GM21526 (cell line): ENCODE measurements around the gene AGBL1.

ENCODE experiments used
- ATAC-seq: cut with Tn5 transposase; IDR thresholded peaks from one replicate; pipeline ENCODE4 v1.9.1; 2021; ENCODE audit warnings: moderate library complexity; ENCODE audit not compliant: unreplicated experiment, low FRiP score

The AGBL1 gene

GRCh38 chr15:86663979-86664378, 584.3 kb downstream of the AGBL1 start:
- no peak for ATAC-seq

DNA sequence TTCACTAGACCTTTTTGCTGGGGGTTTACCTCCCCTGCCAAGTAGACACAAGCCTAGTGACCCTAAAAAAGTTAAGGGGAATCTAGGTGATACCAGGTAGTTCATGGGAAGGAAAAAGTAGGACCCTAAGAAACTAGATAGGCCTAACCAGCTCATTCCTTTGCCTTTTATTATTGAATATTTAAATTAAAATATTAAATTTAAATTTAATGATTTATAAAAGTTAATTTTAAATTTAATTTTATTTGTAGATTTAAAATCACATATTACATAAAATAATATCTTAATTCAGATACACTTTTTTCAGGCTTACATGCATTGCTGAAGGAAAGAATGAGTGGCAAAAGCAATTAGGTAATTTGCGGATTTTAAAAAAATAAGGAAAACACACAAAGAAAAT, 584.9 kb downstream of the AGBL1 start:
- ATAC-seq, result no peak

DNA sequence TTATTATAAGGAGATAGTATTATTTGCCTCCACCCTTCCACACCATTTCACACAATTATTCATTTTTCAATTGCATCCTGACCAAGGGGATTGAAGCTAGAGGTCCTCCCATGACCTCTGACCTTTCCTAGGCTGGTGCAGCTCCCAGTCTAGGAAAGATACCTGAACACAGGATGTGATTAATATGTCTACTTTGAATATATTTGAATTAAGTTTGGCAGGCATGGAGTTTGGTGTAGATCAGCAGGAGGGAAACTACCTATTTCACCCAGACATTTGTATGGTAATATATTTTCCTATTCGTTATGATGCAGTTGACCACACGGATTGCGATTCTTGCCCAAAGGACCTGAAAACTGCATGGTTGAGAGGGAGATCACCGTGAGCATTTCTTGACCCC, 596.3 kb downstream of the AGBL1 start:
- ATAC-seq, result no peak

- ATAC-seq, result no peak
Measured at GRCh38 chr15:86677278-86677677, 597.6 kb downstream of the AGBL1 start.

GRCh38 chr15:86685263-86685662, 605.6 kb downstream of the AGBL1 start:
- ATAC-seq, result no peak

GRCh38 chr15:86689006-86689405, 609.3 kb downstream of the AGBL1 start:
- no peak for ATAC-seq

DNA sequence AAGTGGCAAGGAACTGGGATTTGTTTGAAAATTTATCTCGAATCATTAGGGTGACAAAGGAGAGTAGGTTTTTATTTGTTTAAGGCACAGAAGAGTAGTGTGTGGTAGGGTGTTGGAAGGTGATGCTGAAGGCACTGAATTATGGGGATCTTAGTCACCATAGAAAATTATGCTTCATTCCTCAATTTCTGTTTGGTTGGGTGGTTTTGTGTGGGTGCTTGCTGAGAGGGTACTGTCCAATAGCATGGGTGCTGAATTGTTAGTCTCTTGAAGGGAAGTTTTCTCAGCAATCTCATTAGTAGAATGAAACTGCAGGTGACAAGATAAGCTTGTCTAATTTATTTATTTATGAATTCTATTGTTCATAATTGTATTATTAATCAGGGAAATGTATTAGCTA, 610.9 kb downstream of the AGBL1 start:
- ATAC-seq, result no peak

DNA sequence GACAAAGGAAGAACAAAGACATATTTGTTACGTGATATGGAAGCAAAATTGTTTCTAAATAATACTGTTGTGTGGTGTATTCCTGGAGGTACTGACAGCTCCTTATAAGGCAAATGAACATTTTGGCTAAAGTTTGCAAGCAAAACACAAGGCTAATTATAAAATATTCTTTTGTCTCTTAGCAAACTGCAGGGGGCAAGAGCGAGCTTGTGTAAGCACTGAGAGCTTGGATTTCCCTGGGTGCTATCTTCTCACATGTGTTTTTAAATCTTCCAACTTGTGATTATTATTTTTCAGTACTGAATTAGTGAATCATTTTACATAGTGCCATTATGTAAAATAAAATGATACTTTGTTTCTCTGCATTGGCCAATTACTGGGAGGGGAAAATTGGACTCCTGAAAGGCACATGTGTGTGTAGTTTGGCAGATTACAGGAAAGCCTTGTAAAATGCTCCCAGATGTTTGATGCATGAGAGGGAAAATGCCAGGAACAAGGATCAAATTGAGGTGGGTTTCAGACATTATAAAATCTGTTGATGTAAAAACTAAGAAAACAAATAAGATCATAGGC, 611.5 kb downstream of the AGBL1 start:
- ATAC-seq, result no peak

DNA sequence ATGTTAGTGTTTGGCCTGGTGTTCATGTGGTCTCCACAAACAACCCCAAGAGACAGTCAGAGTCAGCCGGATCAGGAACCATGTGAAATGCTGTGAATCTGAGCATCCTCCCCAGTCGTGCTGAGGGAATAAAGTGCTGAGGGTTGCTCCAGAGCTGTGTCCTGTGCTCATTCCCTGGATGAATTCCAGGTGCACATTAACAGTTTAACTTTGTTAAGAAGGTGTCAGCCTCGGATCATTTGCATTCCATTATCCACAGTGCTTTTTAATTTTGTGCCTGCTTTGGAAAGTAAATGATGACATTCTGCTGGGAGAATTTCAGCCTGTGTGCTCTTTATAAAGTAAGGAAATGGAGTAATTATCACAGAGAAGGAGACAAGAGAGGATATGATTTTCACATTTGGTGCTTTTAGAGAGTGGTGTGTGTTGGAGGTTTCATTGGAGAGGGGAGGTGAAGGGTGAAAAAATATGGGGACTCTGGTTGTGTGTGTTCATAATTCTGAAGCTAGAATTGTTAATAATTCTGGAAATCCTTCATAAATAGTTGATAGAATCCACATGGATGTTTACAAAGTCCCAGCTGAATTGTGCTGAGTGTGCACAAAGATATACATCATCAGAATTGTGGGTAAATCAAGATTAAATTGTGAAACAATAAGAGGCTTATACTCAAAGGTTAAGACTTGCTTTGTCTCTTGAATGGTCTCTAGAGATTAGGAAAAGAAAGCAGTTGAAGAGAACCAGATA, 621.4 kb downstream of the AGBL1 start:
- no peak for ATAC-seq

GRCh38 chr15:86701611-86701963, 621.9 kb downstream of the AGBL1 start:
- no peak for ATAC-seq

- no peak for ATAC-seq
Measured at GRCh38 chr15:86706813-86707212, 627.1 kb downstream of the AGBL1 start.

DNA sequence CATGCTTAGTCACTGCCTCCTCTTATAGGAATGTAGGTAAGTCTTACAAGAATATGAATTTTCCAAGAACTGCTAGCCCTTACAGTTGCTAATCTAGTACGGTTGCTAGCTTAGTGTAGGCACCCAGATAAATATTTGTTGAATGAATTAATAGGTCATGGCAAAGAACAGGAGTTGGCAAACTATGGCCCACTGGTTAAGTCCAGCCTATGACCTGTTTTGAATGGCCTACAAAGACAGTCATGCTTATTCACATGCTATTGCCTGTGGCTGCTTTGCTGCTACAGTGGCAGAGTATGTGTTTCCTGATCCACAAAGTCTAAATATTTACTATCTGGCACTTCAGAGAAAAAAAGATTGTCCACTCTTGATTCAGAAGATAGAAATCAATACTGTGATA, 631.8 kb downstream of the AGBL1 start:
- ATAC-seq, result no peak

DNA sequence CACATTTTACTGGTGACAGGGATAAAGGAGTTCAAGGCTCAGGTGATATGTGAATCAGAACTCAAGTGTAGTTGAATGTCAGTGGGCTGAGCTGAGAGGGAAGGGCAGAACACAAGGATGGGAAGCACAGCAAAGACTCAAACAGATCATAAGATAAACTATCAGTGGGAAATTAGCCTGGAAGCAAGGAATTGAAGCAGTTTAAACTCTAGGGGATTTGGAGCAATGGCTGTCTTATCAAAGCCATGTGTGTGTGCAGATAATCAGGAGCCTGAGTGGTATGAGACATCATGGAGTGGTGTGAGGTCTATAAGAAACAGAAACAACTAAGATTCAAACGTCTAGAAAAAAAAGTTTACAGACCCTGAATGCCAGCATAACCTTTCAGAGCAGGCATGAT, 634.6 kb downstream of the AGBL1 start:
- no peak for ATAC-seq

GRCh38 chr15:86725628-86726027, 646.0 kb downstream of the AGBL1 start:
- ATAC-seq, result no peak

DNA sequence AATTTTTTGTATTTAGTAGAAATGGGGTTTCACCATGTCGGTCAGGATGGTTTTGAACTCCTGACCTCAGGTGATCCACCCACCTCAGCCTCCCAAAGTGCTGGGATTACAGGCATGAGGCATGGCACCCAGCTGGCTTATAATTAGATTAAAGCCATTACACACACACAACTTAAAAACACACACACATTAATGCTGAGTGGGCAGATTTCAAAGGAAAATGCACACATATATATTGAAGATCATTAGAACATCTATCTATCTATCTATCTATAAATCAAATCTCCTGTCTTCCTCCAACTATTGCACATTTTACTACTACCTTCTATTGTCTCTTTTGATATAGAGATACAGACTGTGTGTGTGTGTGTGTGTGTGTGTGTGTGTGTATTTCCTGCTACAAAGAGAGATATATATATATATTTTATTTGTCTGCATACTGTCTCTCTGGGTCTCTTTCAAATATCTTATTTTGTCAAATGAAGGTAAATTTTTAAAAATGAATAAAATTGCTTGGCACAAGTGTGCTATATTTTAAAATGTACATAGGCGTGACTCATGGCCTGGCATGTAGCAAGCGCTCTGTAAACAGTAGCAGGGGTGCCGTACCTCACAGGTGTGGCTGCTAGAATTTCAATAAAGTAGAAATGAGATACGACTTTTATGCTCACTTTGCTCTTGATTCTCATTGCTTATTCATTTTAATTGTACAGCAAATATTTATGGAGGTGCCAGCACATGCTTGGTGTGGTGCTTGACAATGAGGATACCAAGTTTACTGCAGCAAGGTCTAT, 655.8 kb downstream of the AGBL1 start:
- ATAC-seq, result no peak

GRCh38 chr15:86741917-86742316, 662.2 kb downstream of the AGBL1 start:
- no peak for ATAC-seq

DNA sequence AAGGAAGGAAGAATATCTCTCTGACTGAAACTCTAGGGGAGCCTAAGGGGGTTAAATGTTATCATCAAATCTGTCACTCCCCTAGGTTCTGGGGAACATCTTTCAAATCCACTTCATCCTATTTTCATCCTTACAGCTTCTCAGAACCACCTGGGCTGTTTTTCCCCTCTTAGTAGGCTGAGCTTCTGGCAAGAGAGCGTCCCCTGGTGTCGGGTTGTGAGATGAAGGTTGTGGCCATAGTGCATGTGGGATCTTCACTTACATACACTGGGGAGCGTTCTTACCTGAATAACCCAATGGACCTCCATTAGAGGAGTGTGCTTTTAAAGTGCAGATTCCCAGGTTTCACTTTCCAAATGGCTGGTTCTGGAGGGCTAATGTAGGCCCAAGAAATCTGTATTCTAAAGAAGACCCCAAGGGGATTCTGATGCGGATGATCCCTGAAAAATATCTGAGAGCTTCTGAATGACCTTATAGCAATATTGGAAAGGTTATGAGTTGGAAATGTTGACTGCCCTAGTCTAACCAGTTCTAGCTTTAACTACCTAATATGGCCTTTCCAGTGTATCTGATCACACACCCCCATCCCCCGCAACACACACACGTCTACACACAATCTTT, 663.7 kb downstream of the AGBL1 start:
- ATAC-seq, result no peak

DNA sequence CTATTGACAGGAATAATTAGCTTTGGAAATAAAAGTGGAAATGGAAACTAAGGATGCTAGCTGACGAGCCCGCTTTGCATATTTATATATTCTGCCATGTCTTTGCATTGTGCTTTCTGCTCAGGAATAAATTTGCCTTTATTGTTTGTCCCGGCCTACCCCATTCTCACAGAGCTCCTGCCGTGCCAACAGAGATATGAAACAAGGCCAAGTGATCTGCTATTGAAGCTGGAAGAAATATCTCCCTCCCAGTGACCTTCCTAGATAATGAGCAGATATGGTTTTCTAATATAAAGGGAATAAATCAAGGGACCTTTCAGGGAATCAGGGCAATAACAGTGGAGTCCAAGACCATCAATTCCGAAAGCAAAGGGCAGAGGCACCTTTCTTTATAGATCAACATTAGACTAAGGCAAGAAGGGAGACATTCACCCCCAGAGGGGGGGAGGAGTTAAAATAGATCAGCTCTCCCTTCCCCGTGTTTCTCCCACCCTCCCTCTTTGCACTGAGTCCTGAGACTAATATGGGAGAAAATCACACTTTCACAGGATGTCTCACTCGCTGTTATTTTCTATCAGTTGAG, 664.6 kb downstream of the AGBL1 start:
- no peak for ATAC-seq

DNA sequence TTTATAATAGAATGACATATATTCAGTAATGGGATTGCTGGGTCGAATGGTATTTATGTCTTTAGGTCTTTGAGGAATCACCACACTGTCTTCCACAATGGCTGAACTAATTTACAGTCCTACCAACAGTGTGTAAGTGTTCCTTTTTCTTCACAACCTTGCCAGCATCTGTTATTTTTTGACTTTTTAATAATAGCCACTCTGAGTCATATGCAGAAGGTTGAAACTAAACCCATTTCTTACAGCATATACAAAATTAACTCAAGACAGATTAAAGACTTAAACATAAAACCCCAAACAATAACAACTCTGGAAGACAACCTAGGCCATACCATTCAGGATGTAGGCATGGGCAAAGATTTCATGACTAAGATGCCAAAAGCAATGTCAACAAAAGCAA, 671.4 kb downstream of the AGBL1 start:
- ATAC-seq, result no peak

DNA sequence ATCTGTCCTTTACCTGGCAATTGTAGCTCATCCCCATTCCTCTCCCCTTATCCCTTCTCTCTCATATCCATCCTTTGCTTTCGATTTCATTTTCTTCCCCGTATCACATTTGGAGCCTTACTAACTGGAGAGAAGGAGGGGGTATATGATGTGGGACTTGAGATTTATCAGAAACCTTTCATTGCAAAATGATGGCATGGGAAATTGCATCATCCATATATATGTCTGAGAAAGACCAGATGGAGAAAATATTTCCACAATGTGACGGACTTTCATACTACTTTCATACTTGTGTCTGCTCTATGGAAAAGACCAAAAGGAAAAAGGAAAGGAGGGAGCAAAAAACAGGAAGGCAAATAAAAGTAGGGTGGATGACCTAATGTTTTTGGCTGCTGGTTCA, 675.2 kb downstream of the AGBL1 start:
- no peak for ATAC-seq

- no peak for ATAC-seq
Measured at GRCh38 chr15:86756688-86757087, 677.0 kb downstream of the AGBL1 start.
